Measurements from ENCODE around the gene ORC2.

The ORC2 gene

GRCh38 chr2:200860092-200860795 lies 103.2 kb downstream of the ORC2 start:
- DNase-seq, result no peak

Measured in SW 1271 (cell line).